GM12874 (cell line): ENCODE measurements around the gene PFKP.

ENCODE experiments used
- CTCF ChIP-seq: IDR thresholded peaks from 2 replicates; pipeline ENCODE4 v1.5.1; 2011; ENCODE audit warnings: low read depth, mild to moderate bottlenecking, control low read depth, low read length, moderate library complexity; ENCODE audit not compliant: insufficient read depth

PFKP gene

GRCh38 chr10:3124412-3125175 lies 57.2 kb downstream of the PFKP start:
- no peak for TF ChIP-seq CTCF

- no peak for TF ChIP-seq CTCF
These were observed 58.3 kb downstream of the PFKP start for GRCh38 chr10:3125527-3126170.

GRCh38 chr10:3126249-3126648 lies 58.9 kb downstream of the PFKP start:
- TF ChIP-seq CTCF = no peak

GRCh38 chr10:3126741-3127346 lies 59.5 kb downstream of the PFKP start:
- no peak for TF ChIP-seq CTCF

GRCh38 chr10:3127921-3128320 lies 60.6 kb downstream of the PFKP start:
- TF ChIP-seq CTCF = no peak

- no peak for TF ChIP-seq CTCF
These were observed 61.2 kb downstream of the PFKP start for GRCh38 chr10:3128379-3129130.
